Body of pancreas (tissue), 4 donors: ENCODE results near the gene DKK2.

Source experiments
- CTCF ChIP-seq, 7 experiments: fragments of 450-650 bp in 4 of 7; fragments of 200-600 bp in 3 of 7; sonication (generic) in 3 of 7; IDR thresholded peaks; one replicate each; pipeline ENCODE4 v1.5.1; 2016 to 2019; ENCODE audit warnings: antibody characterized with exemption in 7 of 7
- POLR2A ChIP-seq, 3 donors: fragments of 450-650 bp; IDR thresholded peaks; one replicate each; pipeline ENCODE4 v1.6.1; 2016; ENCODE audit warnings: antibody characterized with exemption in 3 of 3, mild to moderate bottlenecking in 2 of 3

DNA sequence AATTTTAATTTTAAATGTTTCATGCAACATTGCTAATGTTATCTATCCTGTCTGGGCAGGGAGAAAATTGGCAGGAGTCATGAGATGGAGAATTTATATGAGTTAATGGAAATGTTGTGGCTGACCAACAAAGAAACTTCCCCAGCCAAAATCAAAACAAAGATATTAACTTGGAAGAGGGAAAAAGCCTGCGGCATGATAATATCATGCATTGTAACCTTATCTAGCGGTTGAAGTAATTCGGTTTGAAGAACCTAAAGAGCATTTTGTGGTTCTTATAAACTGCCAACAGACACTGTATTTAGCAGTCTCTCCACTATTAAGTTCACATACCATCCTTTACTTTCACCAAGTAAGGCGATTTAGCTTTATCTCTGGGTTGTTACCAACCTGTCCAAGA, 42.3 kb downstream of the DKK2 start:
- TF ChIP-seq CTCF (IDR thresholded peaks at IDR 0.05) = no peak
- no peak for TF ChIP-seq POLR2A (IDR thresholded peaks at IDR 0.05)
